ENCODE measurements around the gene SYNJ1. TPM values are rescaled to one million over a fixed set of nuclear protein-coding genes. Genes with fewer than 3 reads are reported as not detected.
A peak's percentile ranks its signal among the peaks of the same experiment; 100 is the strongest.
"Not testable (repeated sequence)": the region's sequence is repeated elsewhere in the genome, so short reads cannot be mapped to it uniquely, and the experiment has no call there.

Gene SYNJ1
- 12.1 TPM for total RNA-seq

- DNase-seq (ENCODE audit: low spot score in 2 of 2), result peak; percentile 75 to 98
- Histone ChIP-seq H3K27ac (peak within 1 kb of the TSS; percentile 90 to 93), H3K27me3 (no peaks in the 10 kb centered on the region), H3K4me3 (peak within 1 kb of the TSS; percentile 87 to 96), H3K4me1 (peaks cover 5 to 22% of the 10 kb centered on the region in 2 donors), H3K36me3 (no peaks in the 10 kb centered on the region), H3K9me3 (no peaks in the 10 kb centered on the region)
- no peak for TF ChIP-seq CTCF (IDR thresholded peaks at IDR 0.05)
- intact Hi-C loops (cut with DNase I), result loop anchor here (1.0 to 5.0 kb wide), 7 partner anchors 44 to 1069 kb away; partner anchors contain the start of genes CFAP298, CRYZL1, IL10RB and ITSN1
Observed at GRCh38 chr21:32727687-32728455, at the start of gene SYNJ1. Gene SYNJ1 (minus strand): TSS chr21:32728013. CDS start chr21:32726895, 1,118 bp downstream.

- no peaks in the 10 kb centered on the region for H3K36me3 ChIP-seq
- H3K27me3 ChIP-seq, result no peaks in the 10 kb centered on the region
- DNase-seq (ENCODE audit: low spot score in 2 of 2), result no peak
- no peaks in the 10 kb centered on the region for H3K4me1 ChIP-seq
- H3K27ac ChIP-seq, result no peak overlapping the region
- H3K9me3 ChIP-seq, result no peaks in the 10 kb centered on the region
- no peak for TF ChIP-seq CTCF (IDR thresholded peaks at IDR 0.05)
- H3K4me3 ChIP-seq, result no peak overlapping the region
- intact Hi-C loops (cut with DNase I), result loop anchor here (10.0 kb wide), 1 partner anchor 488 kb away; the partner anchor contains the start of gene IL10RB
Observed at GRCh38 chr21:32777269-32777668, 49.5 kb upstream of the SYNJ1 start.

- intact Hi-C loops (cut with DNase I), result loop anchor here (10.0 kb wide), 1 partner anchor 488 kb away; the partner anchor contains the start of gene IL10RB
Observed at GRCh38 chr21:32776743-32777142, 48.9 kb upstream of the SYNJ1 start.

GRCh38 chr21:32773048-32773344, 45.2 kb upstream of the SYNJ1 start:
- not testable (repeated sequence) for DNase-seq (ENCODE audit: low spot score in 2 of 2); H3K9me3 ChIP-seq; H3K36me3 ChIP-seq; H3K27ac ChIP-seq; H3K27me3 ChIP-seq
- peak overlapping the region; percentile 75 to 93 for H3K4me3 ChIP-seq
- peaks cover 3 to 19% of the 10 kb centered on the region in 2 donors for H3K4me1 ChIP-seq
- intact Hi-C loops (cut with DNase I), result loop anchor here (5.0 to 10.0 kb wide), 2 partner anchors 492 to 1041 kb away; partner anchors contain the start of genes IL10RB and SCAF4

More at GRCh38 chr21:32776743-32777142, 48.9 kb upstream of the SYNJ1 start:
- no peaks in the 10 kb centered on the region for H3K36me3 ChIP-seq
- H3K9me3 ChIP-seq, result no peaks in the 10 kb centered on the region
- H3K4me3 ChIP-seq, result no peak overlapping the region
- no peak overlapping the region for H3K27ac ChIP-seq
- no peak for DNase-seq (ENCODE audit: low spot score in 2 of 2)
- no peaks in the 10 kb centered on the region for H3K4me1 ChIP-seq
- no peaks in the 10 kb centered on the region for H3K27me3 ChIP-seq
- TF ChIP-seq CTCF (IDR thresholded peaks at IDR 0.05), result no peak

- Histone ChIP-seq H3K27ac (peak overlapping the region; percentile 76 to 93), H3K36me3 (peaks cover 0 to 1% of the 10 kb centered on the region in 2 donors), H3K9me3 (no peaks in the 10 kb centered on the region), H3K27me3 (no peaks in the 10 kb centered on the region), H3K4me3 (peak overlapping the region; percentile 75 to 93), H3K4me1 (peaks cover 3 to 19% of the 10 kb centered on the region in 2 donors)
- no peak for DNase-seq (ENCODE audit: low spot score in 2 of 2)
- no peak for TF ChIP-seq CTCF (IDR thresholded peaks at IDR 0.05)
- intact Hi-C loops (cut with DNase I), result loop anchor here (1.0 to 10.0 kb wide), 3 partner anchors 44 to 1040 kb away; partner anchors contain the start of genes IL10RB, SCAF4 and SYNJ1
Observed at GRCh38 chr21:32772281-32773047, 44.7 kb upstream of the SYNJ1 start.
